Endodermal cell (in vitro differentiated cells): Measurements from ENCODE around the gene ALS2. TPM values are rescaled to one million over a fixed set of nuclear protein-coding genes. Genes with fewer than 3 reads are reported as not detected.

Source experiments
- DNase-seq: peaks from one replicate; pipeline ENCODE4 v3.0.0-alpha.2; 2017
- H3K27ac ChIP-seq: 2 replicates; pipeline ENCODE4 v1.5.1; 2013; ENCODE audit warnings: mild to moderate bottlenecking, low read depth, low read length, moderate library complexity
- H3K27me3 ChIP-seq: 2 replicates; pipeline ENCODE4 v1.6.1; 2013; ENCODE audit warnings: mild to moderate bottlenecking, low read length, moderate library complexity; ENCODE audit not compliant: insufficient read depth, control insufficient read depth, poor library complexity, severe bottlenecking
- H3K36me3 ChIP-seq: 2 replicates; pipeline ENCODE4 v1.7.0; 2013; ENCODE audit warnings: mild to moderate bottlenecking, low read length, moderate library complexity; ENCODE audit not compliant: control insufficient read depth, insufficient read depth
- H3K4me1 ChIP-seq: one replicate; pipeline ENCODE4 v1.7.0; 2013; ENCODE audit warnings: low read length; ENCODE audit not compliant: control insufficient read depth, insufficient read depth
- H3K4me3 ChIP-seq: 2 replicates; pipeline ENCODE4 v1.5.1; 2013; ENCODE audit warnings: mild to moderate bottlenecking, low read length, moderate library complexity
- H3K9ac ChIP-seq: 2 replicates; pipeline ENCODE4 v1.6.1; 2013; ENCODE audit warnings: mild to moderate bottlenecking, low read length, moderate library complexity; ENCODE audit not compliant: poor library complexity, severe bottlenecking; ENCODE audit errors: extremely low read depth
- H3K9me3 ChIP-seq: 2 replicates; pipeline ENCODE4 v1.6.1; 2013; ENCODE audit warnings: mild to moderate bottlenecking, low read length, moderate library complexity; ENCODE audit not compliant: control insufficient read depth
- H3K27ac Mint-ChIP-seq: 2 replicates; pipeline ENCODE4 v1.8.0; 2020; ENCODE audit warnings: mixed read lengths
- H3K27me3 Mint-ChIP-seq: 2 replicates; pipeline ENCODE4 v1.8.0; 2021; ENCODE audit warnings: mild to moderate bottlenecking, mixed read lengths; ENCODE audit not compliant: insufficient read depth
- H3K36me3 Mint-ChIP-seq: 2 replicates; pipeline ENCODE4 v1.8.0; 2020; ENCODE audit warnings: low read depth, mixed read lengths
- H3K4me1 Mint-ChIP-seq: 2 replicates; pipeline ENCODE4 v1.8.0; 2020; ENCODE audit warnings: mixed read lengths
- H3K4me3 Mint-ChIP-seq: 2 replicates; pipeline ENCODE4 v1.8.0; 2020; ENCODE audit warnings: mild to moderate bottlenecking, moderate library complexity, mixed read lengths
- H3K9me3 Mint-ChIP-seq: 2 replicates; pipeline ENCODE4 v1.8.0; 2020; ENCODE audit warnings: mild to moderate bottlenecking, mixed read lengths
- WGBS, 2 experiments: methylation state at CpG; one replicate each; pipeline versions ENCODE4 v1.1.5 to v1.1.7; 2013; ENCODE audit warnings: missing lambda C conversion rate in 2 of 2, mixed read lengths in 1 of 2; ENCODE audit not compliant: insufficient coverage in 1 of 2, insufficient read length in 1 of 2; 5-methylcytosine and 5-hydroxymethylcytosine counted together
- total RNA-seq, 2 donors: library from RNA; stranded (reverse); fragmentation: NEBNext Ultra II Directional in 1 of 2; extraction: Animal tissue kit (Norgen Biotek cat#: 25700) in 1 of 2; gene quantifications; 2 replicates in 1 of 2; 3 replicates in 1 of 2; pipeline ENCODE4 v1.2.1, GENCODE V29; 2021
- TF ChIP-seq, protein P1 (sequence below): fragments of 200-600 bp; sonication (generic); conservative IDR thresholded peaks from 2 replicates; pipeline ENCODE4 v1.5.0; 2021; ENCODE audit warnings: antibody characterized with exemption, mild to moderate bottlenecking

Gene ALS2
- total RNA-seq, 2 donors from 2014 or later = 56.6 to 58.5 TPM

DNA sequence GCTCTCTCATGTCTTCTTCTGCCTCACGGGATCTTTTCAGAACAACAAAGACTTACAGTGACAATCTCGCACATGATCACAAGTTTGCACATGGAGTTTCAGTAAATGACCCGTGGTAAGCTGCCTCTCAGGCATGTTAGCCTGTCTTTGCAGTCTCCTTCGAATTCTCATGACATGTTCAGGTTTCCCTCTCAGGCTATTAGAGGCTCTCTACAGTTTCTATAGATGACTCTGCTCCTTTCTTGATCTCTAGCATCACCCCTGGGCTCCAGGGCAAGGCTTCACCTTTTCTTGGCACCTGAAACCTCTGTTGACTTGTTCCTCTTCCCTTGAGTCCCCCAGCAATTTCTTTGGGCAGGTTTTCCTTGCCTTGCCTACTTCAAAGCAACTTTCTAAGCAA, 105.3 kb downstream of the ALS2 start:
- H3K9ac ChIP-seq = no peak overlapping the region
- no peak overlapping the region for H3K4me3 ChIP-seq
- no peaks in the 10 kb centered on the region for H3K4me1 ChIP-seq
- no peaks in the 10 kb centered on the region for H3K36me3 Mint-ChIP-seq
- no peak for DNase-seq
- H3K9me3 Mint-ChIP-seq = peaks cover 8% of the 10 kb centered on the region
- H3K27me3 ChIP-seq = no peaks in the 10 kb centered on the region
- TF ChIP-seq, protein P1, sequence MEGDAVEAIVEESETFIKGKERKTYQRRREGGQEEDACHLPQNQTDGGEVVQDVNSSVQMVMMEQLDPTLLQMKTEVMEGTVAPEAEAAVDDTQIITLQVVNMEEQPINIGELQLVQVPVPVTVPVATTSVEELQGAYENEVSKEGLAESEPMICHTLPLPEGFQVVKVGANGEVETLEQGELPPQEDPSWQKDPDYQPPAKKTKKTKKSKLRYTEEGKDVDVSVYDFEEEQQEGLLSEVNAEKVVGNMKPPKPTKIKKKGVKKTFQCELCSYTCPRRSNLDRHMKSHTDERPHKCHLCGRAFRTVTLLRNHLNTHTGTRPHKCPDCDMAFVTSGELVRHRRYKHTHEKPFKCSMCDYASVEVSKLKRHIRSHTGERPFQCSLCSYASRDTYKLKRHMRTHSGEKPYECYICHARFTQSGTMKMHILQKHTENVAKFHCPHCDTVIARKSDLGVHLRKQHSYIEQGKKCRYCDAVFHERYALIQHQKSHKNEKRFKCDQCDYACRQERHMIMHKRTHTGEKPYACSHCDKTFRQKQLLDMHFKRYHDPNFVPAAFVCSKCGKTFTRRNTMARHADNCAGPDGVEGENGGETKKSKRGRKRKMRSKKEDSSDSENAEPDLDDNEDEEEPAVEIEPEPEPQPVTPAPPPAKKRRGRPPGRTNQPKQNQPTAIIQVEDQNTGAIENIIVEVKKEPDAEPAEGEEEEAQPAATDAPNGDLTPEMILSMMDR = no peak
- no peak overlapping the region for H3K4me3 Mint-ChIP-seq
- H3K9me3 ChIP-seq = no peaks in the 10 kb centered on the region
- no peak overlapping the region for H3K27ac Mint-ChIP-seq
- 90 to 94% methylated on average over 4 of the region's 4 CpGs for WGBS, 2 experiments
- no peaks in the 10 kb centered on the region for H3K27me3 Mint-ChIP-seq
- H3K4me1 Mint-ChIP-seq = peaks cover 6% of the 10 kb centered on the region
- H3K36me3 ChIP-seq = no peaks in the 10 kb centered on the region
- H3K27ac ChIP-seq = no peak overlapping the region

DNA sequence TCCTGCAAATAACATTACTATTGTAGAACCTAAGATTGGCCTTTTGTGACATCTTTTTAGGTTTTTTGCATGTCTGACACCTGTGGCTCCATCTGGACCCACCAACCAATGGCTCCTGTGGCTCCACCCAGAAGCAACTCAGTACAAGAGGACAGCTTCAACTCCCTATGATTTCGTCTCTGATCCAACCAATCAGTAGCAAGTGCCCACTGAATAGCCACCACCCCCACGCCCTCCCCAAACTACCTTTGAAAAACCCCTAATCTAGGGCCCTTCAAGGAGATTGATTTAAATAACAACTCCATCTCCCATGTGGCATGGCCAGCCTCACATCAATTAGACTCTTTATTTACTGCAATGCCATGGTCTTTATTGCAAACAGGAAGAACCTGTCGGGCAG, 105.9 kb downstream of the ALS2 start:
- Histone ChIP-seq H3K9me3 (no peaks in the 10 kb centered on the region), H3K4me1 (no peaks in the 10 kb centered on the region), H3K27me3 (no peaks in the 10 kb centered on the region), H3K36me3 (no peaks in the 10 kb centered on the region), H3K4me3 (no peak overlapping the region), H3K27ac (no peak overlapping the region), H3K9ac (no peak overlapping the region)
- Mint-ChIP-seq H3K27me3 (no peaks in the 10 kb centered on the region), H3K27ac (no peak overlapping the region), H3K36me3 (no peaks in the 10 kb centered on the region), H3K4me1 (peaks cover 6% of the 10 kb centered on the region), H3K4me3 (no peak overlapping the region), H3K9me3 (peaks cover 8% of the 10 kb centered on the region)
- TF ChIP-seq, protein P1 = no peak
- 75 to 83% methylated on average over 3 of the region's 3 CpGs for WGBS, 2 experiments
- peak; percentile 63 for DNase-seq

DNA sequence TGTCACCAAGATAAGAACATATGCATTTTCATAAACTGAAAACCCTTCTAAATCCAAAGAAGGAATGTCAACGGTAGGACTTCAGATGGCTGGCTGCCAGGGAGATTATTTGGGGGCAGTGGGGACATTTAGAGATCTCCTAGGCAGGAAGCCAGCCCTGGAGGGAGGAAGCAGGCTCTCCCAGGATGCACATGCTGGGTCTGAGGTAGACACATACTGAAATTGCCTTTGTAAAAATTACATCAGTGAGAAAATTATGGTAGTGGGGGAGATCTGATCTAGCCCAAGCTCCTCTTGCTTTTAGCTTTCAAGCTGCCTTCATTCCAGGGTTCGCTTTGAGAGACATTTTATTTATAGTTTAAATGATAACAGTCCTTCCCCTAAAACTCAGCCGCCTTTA, 106.4 kb downstream of the ALS2 start:
- Mint-ChIP-seq H3K27ac (no peak overlapping the region), H3K4me1 (peaks cover 6% of the 10 kb centered on the region), H3K4me3 (no peak overlapping the region), H3K9me3 (peaks cover 8% of the 10 kb centered on the region), H3K36me3 (no peaks in the 10 kb centered on the region), H3K27me3 (no peaks in the 10 kb centered on the region)
- no peak overlapping the region for H3K4me3 ChIP-seq
- no peaks in the 10 kb centered on the region for H3K27me3 ChIP-seq
- H3K4me1 ChIP-seq = no peaks in the 10 kb centered on the region
- no peak overlapping the region for H3K9ac ChIP-seq
- no peak for DNase-seq
- no peaks in the 10 kb centered on the region for H3K36me3 ChIP-seq
- 86% methylated on average over 2 of the region's 3 CpGs; no CpG with 5 or more reads in 1 of the 2 experiments for WGBS, 2 experiments
- TF ChIP-seq, protein P1 = no peak
- H3K9me3 ChIP-seq = no peaks in the 10 kb centered on the region
- H3K27ac ChIP-seq = no peak overlapping the region
